Activated CD4-positive, alpha-beta T cell treated with anti-CD3 and anti-CD28 coated beads, Interleukin-2, amount 10 ng/mL, durations not matched to agents 7 days and 5 days (primary cell): ENCODE measurements around the gene CDX2. TPM values are rescaled to one million over a fixed set of nuclear protein-coding genes. Genes with fewer than 3 reads are reported as not detected.

ENCODE experiments used
- CTCF ChIA-PET: fragments of 350-600 bp; sonication (Branson Sonifier 250); formaldehyde crosslinking; loops from one replicate; lab custom pipeline; 2021; ENCODE audit warnings: antibody characterized with exemption; lab: Charles Lee
- POLR2A ChIA-PET: fragments of 350-600 bp; sonication (Branson Sonifier 250); formaldehyde crosslinking; loops from one replicate; lab custom pipeline; 2021; ENCODE audit warnings: antibody characterized with exemption; lab: Charles Lee
- DNase-seq: peaks from one replicate; pipeline ENCODE4 v3.0.0-alpha.2; 2020
- H3K27ac Mint-ChIP-seq: one replicate; pipeline ENCODE4 v1.8.0; 2021; ENCODE audit warnings: mild to moderate bottlenecking, moderate library complexity, mixed read lengths
- H3K27me3 Mint-ChIP-seq: one replicate; pipeline ENCODE4 v1.8.0; 2021; ENCODE audit warnings: mixed read lengths
- H3K36me3 Mint-ChIP-seq: one replicate; pipeline ENCODE4 v1.8.0; 2021; ENCODE audit warnings: low read depth, mixed read lengths
- H3K4me1 Mint-ChIP-seq: one replicate; pipeline ENCODE4 v1.8.0; 2021; ENCODE audit warnings: mixed read lengths
- H3K4me3 Mint-ChIP-seq: one replicate; pipeline ENCODE4 v1.8.0; 2021; ENCODE audit warnings: mild to moderate bottlenecking, moderate library complexity, mixed read lengths
- H3K9me3 Mint-ChIP-seq: one replicate; pipeline ENCODE4 v1.8.0; 2021; ENCODE audit warnings: mixed read lengths
- total RNA-seq, 2 experiments: library from RNA; stranded (reverse); gene quantifications; one replicate each; pipeline ENCODE4 v1.2.3, GENCODE V29; 2021

The CDX2 gene
- total RNA-seq, 2 experiments from 2014 or later = not detected

GRCh38 chr13:27991881-27992280, 22.8 kb upstream of the CDX2 start:
- no peaks in the 10 kb centered on the region for H3K27me3 Mint-ChIP-seq
- H3K9me3 Mint-ChIP-seq = no peaks in the 10 kb centered on the region
- ChIA-PET POLR2A (no interaction called here), CTCF (no interaction called here)
- no peak overlapping the region for H3K27ac Mint-ChIP-seq
- DNase-seq = no peak
- H3K4me3 Mint-ChIP-seq = no peak overlapping the region
- H3K4me1 Mint-ChIP-seq = no peaks in the 10 kb centered on the region
- H3K36me3 Mint-ChIP-seq = no peaks in the 10 kb centered on the region

GRCh38 chr13:27988520-27988919, 19.4 kb upstream of the CDX2 start, which contains the start of gene URAD:
TSS of gene URAD (minus strand) at chr13:27988693. CDS start at chr13:27988637, 56 bp downstream.
- no peaks in the 10 kb centered on the region for H3K9me3 Mint-ChIP-seq

GRCh38 chr13:27985600-27985999, 16.5 kb upstream of the CDX2 start:
- POLR2A ChIA-PET = no interaction called here

More at GRCh38 chr13:27988520-27988919, 19.4 kb upstream of the CDX2 start, which contains the start of gene URAD:
- Mint-ChIP-seq H3K36me3 (no peaks in the 10 kb centered on the region), H3K27me3 (peaks cover 3% of the 10 kb centered on the region), H3K27ac (no peak within 1 kb of the TSS), H3K4me3 (no peak within 1 kb of the TSS), H3K4me1 (no peaks in the 10 kb centered on the region)
- no peak for DNase-seq
- CTCF ChIA-PET = no interaction called here
- POLR2A ChIA-PET = no interaction called here

GRCh38 chr13:27982361-27982760, 13.2 kb upstream of the CDX2 start:
- ChIA-PET POLR2A (no interaction called here), CTCF (interaction anchor here (0.7 kb wide), 1 partner anchor 77 kb away, joined by 3 read pairs; no protein-coding TSS in a partner anchor)
- Mint-ChIP-seq H3K9me3 (no peaks in the 10 kb centered on the region), H3K36me3 (no peaks in the 10 kb centered on the region), H3K4me1 (peaks cover 7% of the 10 kb centered on the region), H3K27ac (no peak overlapping the region), H3K27me3 (peaks cover 48% of the 10 kb centered on the region), H3K4me3 (no peak overlapping the region)
- no peak for DNase-seq

More at GRCh38 chr13:27985600-27985999, 16.5 kb upstream of the CDX2 start:
- Mint-ChIP-seq H3K36me3 (no peaks in the 10 kb centered on the region), H3K27ac (no peak overlapping the region), H3K9me3 (no peaks in the 10 kb centered on the region), H3K4me3 (no peak overlapping the region), H3K27me3 (peaks cover 26% of the 10 kb centered on the region), H3K4me1 (no peaks in the 10 kb centered on the region)
- DNase-seq = no peak
- CTCF ChIA-PET = interaction anchor here (1.9 kb wide), 1 partner anchor 623 kb away, joined by 4 read pairs; no protein-coding TSS in a partner anchor

DNA sequence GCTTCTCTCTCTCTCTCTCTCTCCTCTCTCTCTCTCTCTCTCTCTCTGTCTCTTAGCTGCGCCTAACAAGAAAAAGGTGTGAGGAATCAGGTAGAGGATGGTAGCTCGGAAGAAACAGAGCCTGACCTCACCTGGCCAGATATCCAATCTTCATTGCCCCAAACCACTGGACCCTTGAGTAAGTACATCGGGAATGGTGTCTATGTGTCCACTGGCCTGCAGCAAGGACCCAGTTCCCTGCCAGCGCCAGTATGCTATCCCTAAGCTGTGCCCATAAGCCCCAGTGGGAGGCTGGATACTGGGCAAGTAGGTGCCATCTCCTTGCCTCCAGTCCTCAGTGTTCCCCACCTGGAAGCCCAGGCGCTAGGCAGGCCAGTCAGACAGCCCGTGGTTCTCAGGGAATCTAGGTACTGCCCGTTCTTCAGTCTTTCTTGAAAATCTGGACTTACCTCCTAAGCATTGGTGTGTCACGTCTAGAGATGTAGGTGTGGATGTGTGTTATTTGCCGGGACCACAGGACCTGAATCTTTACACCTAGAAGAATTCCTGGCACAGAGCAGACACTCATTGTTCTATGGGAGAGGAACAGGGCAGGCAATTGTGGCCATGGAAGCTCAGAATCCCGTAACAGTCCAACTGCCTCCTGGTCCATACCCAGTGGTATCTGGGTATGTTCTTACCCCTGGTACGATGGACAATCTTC, 12.0 kb upstream of the CDX2 start:
- no peak overlapping the region for H3K4me3 Mint-ChIP-seq
- H3K9me3 Mint-ChIP-seq = no peaks in the 10 kb centered on the region
- H3K27me3 Mint-ChIP-seq = peaks cover 61% of the 10 kb centered on the region
- DNase-seq = no peak
- peaks cover 7% of the 10 kb centered on the region for H3K4me1 Mint-ChIP-seq
- no peak overlapping the region for H3K27ac Mint-ChIP-seq
- CTCF ChIA-PET = no interaction called here
- POLR2A ChIA-PET = no interaction called here
- no peaks in the 10 kb centered on the region for H3K36me3 Mint-ChIP-seq

GRCh38 chr13:27980280-27980998, 11.3 kb upstream of the CDX2 start:
- H3K4me1 Mint-ChIP-seq = peaks cover 9% of the 10 kb centered on the region
- no peaks in the 10 kb centered on the region for H3K36me3 Mint-ChIP-seq
- POLR2A ChIA-PET = no interaction called here
- CTCF ChIA-PET = no interaction called here
- H3K4me3 Mint-ChIP-seq = no peak overlapping the region
- H3K27me3 Mint-ChIP-seq = peaks cover 68% of the 10 kb centered on the region
- no peak for DNase-seq
- no peak overlapping the region for H3K27ac Mint-ChIP-seq
- no peaks in the 10 kb centered on the region for H3K9me3 Mint-ChIP-seq

DNA sequence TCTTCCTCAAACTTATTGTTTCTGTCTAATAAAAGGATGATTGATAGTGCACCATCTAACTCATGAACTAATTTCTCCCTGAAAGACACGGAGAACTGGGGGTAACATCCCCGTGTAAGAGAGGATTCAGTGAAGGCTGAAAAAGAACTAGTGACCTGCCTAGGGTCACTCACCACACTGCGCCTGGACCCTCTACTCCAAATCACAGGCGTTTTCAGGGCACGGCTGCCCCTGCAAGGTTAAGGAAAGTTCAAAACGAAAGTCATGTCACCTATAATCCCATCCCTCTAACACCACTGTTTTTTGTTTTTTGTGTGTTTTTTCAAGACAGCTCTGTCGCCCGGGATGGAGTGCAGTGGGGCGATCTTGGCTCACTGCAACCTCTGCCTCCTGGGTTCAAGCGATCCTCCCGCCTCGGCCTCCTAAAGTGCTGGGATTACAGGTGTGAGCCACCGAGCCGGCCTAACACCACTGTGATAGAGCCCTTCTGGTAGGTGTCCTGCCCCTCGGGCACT, 10.7 kb upstream of the CDX2 start:
- no peak for DNase-seq
- Mint-ChIP-seq H3K4me1 (peaks cover 9% of the 10 kb centered on the region), H3K4me3 (no peak overlapping the region), H3K27ac (no peak overlapping the region), H3K9me3 (no peaks in the 10 kb centered on the region), H3K36me3 (no peaks in the 10 kb centered on the region), H3K27me3 (peaks cover 74% of the 10 kb centered on the region)
- POLR2A ChIA-PET = no interaction called here
- CTCF ChIA-PET = no interaction called here

- H3K9me3 Mint-ChIP-seq = no peaks in the 10 kb centered on the region
- ChIA-PET POLR2A (no interaction called here), CTCF (interaction anchor here (0.6 kb wide), 1 partner anchor 152 kb away, joined by 3 read pairs; no protein-coding TSS in a partner anchor)
- DNase-seq = no peak
- no peak overlapping the region for H3K27ac Mint-ChIP-seq
- peaks cover 80% of the 10 kb centered on the region for H3K27me3 Mint-ChIP-seq
- no peak overlapping the region for H3K4me3 Mint-ChIP-seq
- H3K36me3 Mint-ChIP-seq = no peaks in the 10 kb centered on the region
- H3K4me1 Mint-ChIP-seq = peaks cover 9% of the 10 kb centered on the region
Observed at GRCh38 chr13:27979001-27979643, 10.0 kb upstream of the CDX2 start.

GRCh38 chr13:27978301-27978968, 9.3 kb upstream of the CDX2 start:
- H3K27me3 Mint-ChIP-seq = peaks cover 85% of the 10 kb centered on the region
- H3K4me1 Mint-ChIP-seq = peaks cover 9% of the 10 kb centered on the region
- CTCF ChIA-PET = interaction anchor here (0.5 to 1.5 kb wide), 5 partner anchors 22 to 644 kb away, joined by 3 to 4 read pairs (median 3); no protein-coding TSS in a partner anchor
- POLR2A ChIA-PET = no interaction called here
- DNase-seq = no peak
- no peaks in the 10 kb centered on the region for H3K36me3 Mint-ChIP-seq
- no peak overlapping the region for H3K27ac Mint-ChIP-seq
- no peaks in the 10 kb centered on the region for H3K9me3 Mint-ChIP-seq
- no peak overlapping the region for H3K4me3 Mint-ChIP-seq

GRCh38 chr13:27977476-27978300, 8.6 kb upstream of the CDX2 start:
- no peaks in the 10 kb centered on the region for H3K36me3 Mint-ChIP-seq
- no peak overlapping the region for H3K4me3 Mint-ChIP-seq
- peaks cover 9% of the 10 kb centered on the region for H3K4me1 Mint-ChIP-seq
- DNase-seq = no peak
- ChIA-PET CTCF (interaction anchor here (0.5 to 1.5 kb wide), 4 partner anchors 21 to 643 kb away, joined by 3 to 4 read pairs (median 3); no protein-coding TSS in a partner anchor), POLR2A (no interaction called here)
- H3K9me3 Mint-ChIP-seq = no peaks in the 10 kb centered on the region
- no peak overlapping the region for H3K27ac Mint-ChIP-seq
- peaks cover 86% of the 10 kb centered on the region for H3K27me3 Mint-ChIP-seq

DNA sequence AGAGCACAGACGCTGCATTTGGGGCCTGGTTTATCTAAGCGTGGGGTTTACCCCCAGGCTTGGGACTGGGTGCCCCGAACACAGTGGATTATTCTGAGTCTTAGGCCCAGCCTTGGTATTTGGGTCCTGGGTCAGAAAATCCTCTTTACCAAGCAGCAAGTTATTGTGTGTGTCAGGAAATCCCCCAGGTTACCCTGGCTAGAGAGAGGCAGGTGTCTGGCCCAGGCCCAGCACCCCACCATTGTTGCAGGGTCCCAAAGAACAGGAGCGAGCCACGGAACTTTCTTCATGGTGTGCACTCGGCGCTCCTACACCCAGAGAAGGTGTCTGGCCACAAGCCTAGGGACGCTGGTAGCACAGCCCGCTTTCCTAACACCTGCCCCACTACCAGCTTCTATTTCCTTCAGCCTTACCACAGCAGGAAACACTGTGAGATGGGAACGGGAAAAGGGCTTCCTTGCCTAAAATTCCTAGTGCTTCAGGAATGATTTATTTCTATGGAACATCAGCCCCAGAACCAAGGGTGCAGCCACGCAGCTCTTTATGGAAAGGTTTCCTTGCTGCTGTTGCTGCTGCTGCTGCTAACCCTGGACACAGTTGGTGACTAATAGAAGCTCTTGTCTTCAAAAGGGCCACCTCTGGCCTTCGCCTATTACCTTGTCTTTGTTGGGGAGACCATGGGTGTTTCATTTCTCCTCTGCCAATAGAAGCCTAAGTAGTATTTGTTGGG, 7.4 kb upstream of the CDX2 start:
- H3K4me3 Mint-ChIP-seq = no peak overlapping the region

More for the DNA sequence above, 7.4 kb upstream of the CDX2 start:
- no peak for DNase-seq
- H3K27ac Mint-ChIP-seq = no peak overlapping the region
- H3K4me1 Mint-ChIP-seq = peaks cover 9% of the 10 kb centered on the region
- H3K36me3 Mint-ChIP-seq = no peaks in the 10 kb centered on the region
- CTCF ChIA-PET = interaction anchor here (0.7 to 2.0 kb wide), 4 partner anchors 10 to 151 kb away, joined by 3 to 6 read pairs (median 4); partner anchors contain the start of gene PDX1
- peaks cover 84% of the 10 kb centered on the region for H3K27me3 Mint-ChIP-seq
- H3K9me3 Mint-ChIP-seq = no peaks in the 10 kb centered on the region
- POLR2A ChIA-PET = no interaction called here
